SK-N-SH treated with all-trans-retinoic acid at 6 μM for 48 hours (cell line): ENCODE measurements around the gene ABCC11.

ENCODE experiments used
- ATAC-seq: fragments of 200-7000 bp; cut with Tn5 transposase; 3 replicates; pipeline ENCODE4 v1.9.1; 2020; ENCODE audit warnings: mild to moderate bottlenecking, moderate library complexity
- ARNTL ChIP-seq: fragments of 450-650 bp; formaldehyde crosslinking; IDR thresholded peaks from 2 replicates; pipeline ENCODE4 v1.5.0; 2020; ENCODE audit warnings: low read depth, mild to moderate bottlenecking, moderate library complexity, borderline replicate concordance
- BACH2 ChIP-seq: fragments of 250-450 bp; sonication (Bioruptor Pico); IDR thresholded peaks from 2 replicates; pipeline ENCODE4 v1.9.0; 2021; ENCODE audit warnings: mild to moderate bottlenecking, borderline replicate concordance
- CREB5 ChIP-seq: fragments of 250-450 bp; sonication (Bioruptor Pico); IDR thresholded peaks from 2 replicates; pipeline ENCODE4 v1.5.1; 2020; ENCODE audit warnings: low read depth, mild to moderate bottlenecking, moderate library complexity
- CSDC2 ChIP-seq: fragments of 250-450 bp; sonication (Bioruptor Pico); IDR thresholded peaks from 2 replicates; pipeline ENCODE4 v1.5.0; 2020; ENCODE audit warnings: mild to moderate bottlenecking, moderate library complexity
- CSRNP3 ChIP-seq: fragments of 250-450 bp; sonication (Bioruptor Pico); IDR thresholded peaks from 2 replicates; pipeline ENCODE4 v1.5.1; 2021; ENCODE audit warnings: mild to moderate bottlenecking, moderate library complexity
- ESRRG ChIP-seq: fragments of 250-450 bp; sonication (Bioruptor Pico); IDR thresholded peaks from 2 replicates; pipeline ENCODE4 v1.6.1; 2021; ENCODE audit warnings: mild to moderate bottlenecking
- GLIS3 ChIP-seq: fragments of 250-450 bp; sonication (Bioruptor Pico); IDR thresholded peaks from 2 replicates; pipeline ENCODE4 v1.5.0; 2020; ENCODE audit warnings: mild to moderate bottlenecking, moderate library complexity
- ISL1 ChIP-seq: fragments of 250-450 bp; sonication (Bioruptor Pico); IDR thresholded peaks from 2 replicates; pipeline ENCODE4 v2.1.2; 2022; ENCODE audit warnings: mild to moderate bottlenecking, moderate library complexity
- OSR1 ChIP-seq: fragments of 250-450 bp; sonication (Bioruptor Pico); IDR thresholded peaks from 2 replicates; pipeline ENCODE4 v1.8.0; 2022; ENCODE audit warnings: moderate library complexity, mild to moderate bottlenecking, inconsistent platforms
- PATZ1 ChIP-seq: fragments of 250-450 bp; sonication (Bioruptor Pico); IDR thresholded peaks from 2 replicates; pipeline ENCODE4 v1.8.0; 2020; ENCODE audit warnings: mild to moderate bottlenecking, moderate library complexity, borderline replicate concordance
- PPARA ChIP-seq: fragments of 250-450 bp; sonication (Bioruptor Pico); IDR thresholded peaks from 2 replicates; pipeline ENCODE4 v1.5.0; 2020; ENCODE audit warnings: mild to moderate bottlenecking, borderline replicate concordance
- RARB ChIP-seq: fragments of 250-450 bp; sonication (Bioruptor Pico); IDR thresholded peaks from 2 replicates; pipeline ENCODE4 v1.8.0; 2021; ENCODE audit warnings: mild to moderate bottlenecking, moderate library complexity
- SNAI2 ChIP-seq: fragments of 250-450 bp; sonication (Bioruptor Pico); IDR thresholded peaks from 2 replicates; pipeline ENCODE4 v1.5.0; 2020; ENCODE audit warnings: mild to moderate bottlenecking, moderate library complexity
- TSHZ2 ChIP-seq: fragments of 250-450 bp; sonication (Bioruptor Pico); IDR thresholded peaks from 2 replicates; pipeline ENCODE4 v1.5.0; 2020; ENCODE audit warnings: mild to moderate bottlenecking, moderate library complexity
- ZC3H10 ChIP-seq: fragments of 250-450 bp; sonication (Bioruptor Pico); IDR thresholded peaks from 2 replicates; pipeline ENCODE4 v1.5.1; 2021; ENCODE audit warnings: mild to moderate bottlenecking, moderate library complexity
- ZNF565 ChIP-seq: fragments of 450-650 bp; formaldehyde crosslinking; conservative IDR thresholded peaks from 2 replicates; pipeline ENCODE4 v1.5.0; 2020; ENCODE audit warnings: low read depth, mild to moderate bottlenecking, moderate library complexity
- ZNF70 ChIP-seq: fragments of 450-650 bp; formaldehyde crosslinking; IDR thresholded peaks from 2 replicates; pipeline ENCODE4 v1.5.0; 2020; ENCODE audit warnings: mild to moderate bottlenecking, moderate library complexity
- ZNF8 ChIP-seq: fragments of 450-650 bp; formaldehyde crosslinking; IDR thresholded peaks from 2 replicates; pipeline ENCODE4 v1.5.0; 2020; ENCODE audit warnings: mild to moderate bottlenecking, moderate library complexity

ABCC11 gene

GRCh38 chr16:48218473-48218872 is 28.9 kb downstream of the ABCC11 start:
- TF ChIP-seq ZC3H10 (no peak), PATZ1 (no peak), PPARA (CRISPR knock-in tag) (no peak), CSRNP3 (no peak), ZNF8 (CRISPR knock-in tag) (no peak), CSDC2 (CRISPR knock-in tag) (no peak)
- TF ChIP-seq, all 23 proteins: peak for 0
- no peak for ATAC-seq

GRCh38 chr16:48217708-48218107 is 29.6 kb downstream of the ABCC11 start:
- no peak for ATAC-seq
- TF ChIP-seq TSHZ2 (CRISPR knock-in tag) (no peak), BACH2 (CRISPR knock-in tag) (no peak), PPARA (CRISPR knock-in tag) (no peak), GLIS3 (CRISPR knock-in tag) (no peak), ESRRG (no peak), PATZ1 (no peak)

- TF ChIP-seq ZNF565 (CRISPR knock-in tag) (no peak), ZNF8 (CRISPR knock-in tag) (no peak), ISL1 (CRISPR knock-in tag) (no peak), PPARA (CRISPR knock-in tag) (no peak), CSDC2 (CRISPR knock-in tag) (no peak), ARNTL (CRISPR knock-in tag) (no peak), CREB5 (no peak), RARB (no peak), TSHZ2 (CRISPR knock-in tag) (no peak), ZNF70 (no peak)
- ATAC-seq, result no peak
Measured at GRCh38 chr16:48215738-48216137, 31.6 kb downstream of the ABCC11 start.

- TF ChIP-seq TSHZ2 (CRISPR knock-in tag), result no peak
- TF ChIP-seq ZC3H10, result no peak
- no peak for TF ChIP-seq RARB
- no peak for TF ChIP-seq ZNF8 (CRISPR knock-in tag)
- no peak for TF ChIP-seq BACH2 (CRISPR knock-in tag)
- TF ChIP-seq SNAI2 (CRISPR knock-in tag), result no peak
- TF ChIP-seq ZNF565 (CRISPR knock-in tag), result no peak
- no peak for TF ChIP-seq OSR1 (CRISPR knock-in tag)
- TF ChIP-seq GLIS3 (CRISPR knock-in tag), result no peak
- TF ChIP-seq, all 23 proteins: peak for 0
- ATAC-seq, result no peak
Measured at GRCh38 chr16:48212033-48212432, 35.3 kb downstream of the ABCC11 start.
